ENCODE results near the gene C21orf58. TPM values are rescaled to one million over a fixed set of nuclear protein-coding genes. Genes with fewer than 3 reads are reported as not detected.

The C21orf58 gene
- total RNA-seq, 1 experiment from 2014 or later: 12.7 TPM

DNA sequence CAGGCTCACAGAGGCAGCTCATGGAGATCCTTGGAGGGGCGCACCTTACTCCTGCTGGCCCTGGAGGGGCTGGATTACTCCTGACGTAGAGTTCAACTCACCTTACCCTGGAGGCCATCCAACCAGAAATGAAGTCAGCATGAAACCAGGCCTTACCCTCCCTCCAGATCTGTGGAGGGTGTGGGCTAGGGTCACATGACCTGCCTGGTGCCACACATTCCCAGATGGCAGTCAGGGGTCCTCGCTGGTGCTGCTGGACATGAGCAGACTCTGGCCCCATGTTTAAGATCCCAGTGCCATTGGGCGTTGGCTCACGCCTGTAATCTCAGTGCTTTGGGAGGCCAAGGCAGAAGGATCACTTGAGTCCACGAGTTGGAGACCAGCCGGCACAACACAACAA lies 4.5 kb downstream of the C21orf58 start:
- ATAC-seq: no peak
- no peaks in the 10 kb centered on the region for H3K27me3 ChIP-seq (ENCODE audit: control insufficient read depth, insufficient read depth, low read length)
- no peak for TF ChIP-seq TCF7L2 (IDR thresholded peaks at IDR 0.05; ENCODE audit: low read depth, low read length)
- no peak for TF ChIP-seq SIN3A (IDR thresholded peaks at IDR 0.05; ENCODE audit: borderline replicate concordance, insufficient read depth, low read depth, low read length)
- TF ChIP-seq, protein P1, sequence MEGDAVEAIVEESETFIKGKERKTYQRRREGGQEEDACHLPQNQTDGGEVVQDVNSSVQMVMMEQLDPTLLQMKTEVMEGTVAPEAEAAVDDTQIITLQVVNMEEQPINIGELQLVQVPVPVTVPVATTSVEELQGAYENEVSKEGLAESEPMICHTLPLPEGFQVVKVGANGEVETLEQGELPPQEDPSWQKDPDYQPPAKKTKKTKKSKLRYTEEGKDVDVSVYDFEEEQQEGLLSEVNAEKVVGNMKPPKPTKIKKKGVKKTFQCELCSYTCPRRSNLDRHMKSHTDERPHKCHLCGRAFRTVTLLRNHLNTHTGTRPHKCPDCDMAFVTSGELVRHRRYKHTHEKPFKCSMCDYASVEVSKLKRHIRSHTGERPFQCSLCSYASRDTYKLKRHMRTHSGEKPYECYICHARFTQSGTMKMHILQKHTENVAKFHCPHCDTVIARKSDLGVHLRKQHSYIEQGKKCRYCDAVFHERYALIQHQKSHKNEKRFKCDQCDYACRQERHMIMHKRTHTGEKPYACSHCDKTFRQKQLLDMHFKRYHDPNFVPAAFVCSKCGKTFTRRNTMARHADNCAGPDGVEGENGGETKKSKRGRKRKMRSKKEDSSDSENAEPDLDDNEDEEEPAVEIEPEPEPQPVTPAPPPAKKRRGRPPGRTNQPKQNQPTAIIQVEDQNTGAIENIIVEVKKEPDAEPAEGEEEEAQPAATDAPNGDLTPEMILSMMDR (IDR thresholded peaks at IDR 0.05): no peak
- TF ChIP-seq POLR2AphosphoS5 (IDR thresholded peaks at IDR 0.05; ENCODE audit: low read depth, low read length): 0 out of 2 replicates have a peak, but pooled peaks have one; percentile 2
- TF ChIP-seq, protein P2, sequence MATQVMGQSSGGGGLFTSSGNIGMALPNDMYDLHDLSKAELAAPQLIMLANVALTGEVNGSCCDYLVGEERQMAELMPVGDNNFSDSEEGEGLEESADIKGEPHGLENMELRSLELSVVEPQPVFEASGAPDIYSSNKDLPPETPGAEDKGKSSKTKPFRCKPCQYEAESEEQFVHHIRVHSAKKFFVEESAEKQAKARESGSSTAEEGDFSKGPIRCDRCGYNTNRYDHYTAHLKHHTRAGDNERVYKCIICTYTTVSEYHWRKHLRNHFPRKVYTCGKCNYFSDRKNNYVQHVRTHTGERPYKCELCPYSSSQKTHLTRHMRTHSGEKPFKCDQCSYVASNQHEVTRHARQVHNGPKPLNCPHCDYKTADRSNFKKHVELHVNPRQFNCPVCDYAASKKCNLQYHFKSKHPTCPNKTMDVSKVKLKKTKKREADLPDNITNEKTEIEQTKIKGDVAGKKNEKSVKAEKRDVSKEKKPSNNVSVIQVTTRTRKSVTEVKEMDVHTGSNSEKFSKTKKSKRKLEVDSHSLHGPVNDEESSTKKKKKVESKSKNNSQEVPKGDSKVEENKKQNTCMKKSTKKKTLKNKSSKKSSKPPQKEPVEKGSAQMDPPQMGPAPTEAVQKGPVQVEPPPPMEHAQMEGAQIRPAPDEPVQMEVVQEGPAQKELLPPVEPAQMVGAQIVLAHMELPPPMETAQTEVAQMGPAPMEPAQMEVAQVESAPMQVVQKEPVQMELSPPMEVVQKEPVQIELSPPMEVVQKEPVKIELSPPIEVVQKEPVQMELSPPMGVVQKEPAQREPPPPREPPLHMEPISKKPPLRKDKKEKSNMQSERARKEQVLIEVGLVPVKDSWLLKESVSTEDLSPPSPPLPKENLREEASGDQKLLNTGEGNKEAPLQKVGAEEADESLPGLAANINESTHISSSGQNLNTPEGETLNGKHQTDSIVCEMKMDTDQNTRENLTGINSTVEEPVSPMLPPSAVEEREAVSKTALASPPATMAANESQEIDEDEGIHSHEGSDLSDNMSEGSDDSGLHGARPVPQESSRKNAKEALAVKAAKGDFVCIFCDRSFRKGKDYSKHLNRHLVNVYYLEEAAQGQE (IDR thresholded peaks at IDR 0.05; ENCODE audit: insufficient read depth in 1 of 2, low read depth in 2 of 2, low read length in 1 of 2): no peak
- no peak for DNase-seq (ENCODE audit: low read depth, low spot score)
- CTCF ChIA-PET: no interaction called here
- H3K9me3 ChIP-seq (ENCODE audit: control insufficient read depth, insufficient read depth, low read depth, low read length): no peaks in the 10 kb centered on the region
- H3K4me1 ChIP-seq (ENCODE audit: control insufficient read depth, insufficient read depth, low read length): peaks cover 12% of the 10 kb centered on the region
- H3K27ac ChIP-seq (ENCODE audit: low read length): no peak overlapping the region
- no TSS peak for BruUV-seq (replicated peaks)
- in situ Hi-C loops (cut with HindIII; ENCODE audit: low pct_unique_long_range_greater_than_20kb, low sequenced_read_pairs): no loop called here
- POLR2A ChIA-PET: no interaction called here
- no peaks in the 10 kb centered on the region for H3K36me3 ChIP-seq (ENCODE audit: control insufficient read depth, insufficient read depth, low read length)
- no peak overlapping the region for H3K4me3 ChIP-seq (ENCODE audit: low read depth in 2 of 2, low read length in 2 of 2)
- intact Hi-C loops (cut with micrococcal nuclease; ENCODE audit: unreplicated experiment): no loop called here

DNA sequence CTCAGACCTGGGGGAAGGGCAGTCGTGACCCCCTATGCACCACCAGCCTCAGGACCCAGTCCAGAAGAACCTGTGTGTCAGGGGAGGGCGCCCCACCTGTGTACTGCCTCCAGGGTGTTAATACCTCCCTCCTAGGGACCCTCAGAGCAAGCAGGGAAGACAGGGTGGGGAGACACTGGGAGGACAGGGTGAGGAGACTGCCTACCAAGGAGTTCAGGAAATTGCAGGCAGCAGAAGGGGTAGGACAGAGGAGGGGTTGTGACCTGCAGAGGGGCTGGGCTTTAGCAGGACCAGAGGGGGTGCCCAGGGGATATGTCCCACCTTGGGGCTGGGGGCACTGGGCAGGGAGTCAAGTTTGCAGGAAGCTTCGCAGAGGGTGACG lies 5.2 kb downstream of the C21orf58 start:
- TF ChIP-seq SIN3A (IDR thresholded peaks at IDR 0.05; ENCODE audit: borderline replicate concordance, insufficient read depth, low read depth, low read length) (no peak), POLR2AphosphoS5 (IDR thresholded peaks at IDR 0.05; ENCODE audit: low read depth, low read length) (no peak), TCF7L2 (IDR thresholded peaks at IDR 0.05; ENCODE audit: low read depth, low read length) (no peak)
- TF ChIP-seq, protein P1 (IDR thresholded peaks at IDR 0.05): no peak
- TF ChIP-seq, protein P2 (IDR thresholded peaks at IDR 0.05; ENCODE audit: insufficient read depth in 1 of 2, low read depth in 2 of 2, low read length in 1 of 2): no peak
- ATAC-seq: 0 out of 2 replicates have a peak, but pooled peaks have one; percentile 9
- BruUV-seq (replicated peaks): no TSS peak

More for the DNA sequence above, 5.2 kb downstream of the C21orf58 start:
- H3K27ac ChIP-seq (ENCODE audit: low read length): no peak overlapping the region
- no peaks in the 10 kb centered on the region for H3K9me3 ChIP-seq (ENCODE audit: control insufficient read depth, insufficient read depth, low read depth, low read length)
- no peaks in the 10 kb centered on the region for H3K27me3 ChIP-seq (ENCODE audit: control insufficient read depth, insufficient read depth, low read length)
- CTCF ChIA-PET: no interaction called here
- intact Hi-C loops (cut with micrococcal nuclease; ENCODE audit: unreplicated experiment): no loop called here
- POLR2A ChIA-PET: no interaction called here
- no peak for DNase-seq (ENCODE audit: low read depth, low spot score)
- no peaks in the 10 kb centered on the region for H3K36me3 ChIP-seq (ENCODE audit: control insufficient read depth, insufficient read depth, low read length)
- in situ Hi-C loops (cut with HindIII; ENCODE audit: low pct_unique_long_range_greater_than_20kb, low sequenced_read_pairs): no loop called here
- H3K4me1 ChIP-seq (ENCODE audit: control insufficient read depth, insufficient read depth, low read length): peaks cover 12% of the 10 kb centered on the region
- H3K4me3 ChIP-seq (ENCODE audit: low read depth in 2 of 2, low read length in 2 of 2): no peak overlapping the region

Data from Panc1 (cell line).